HepG2 (cell line): ENCODE measurements around the gene PAPSS2. TPM values are rescaled to one million over a fixed set of nuclear protein-coding genes. Genes with fewer than 3 reads are reported as not detected.

Experiments used
- AHR ChIP-seq: IDR thresholded peaks from 2 replicates; pipeline ENCODE4 v1.6.1; 2018; ENCODE audit warnings: missing genetic modification reagents, missing compliant biosample characterization
- ATF1 ChIP-seq: IDR thresholded peaks from 2 replicates; pipeline ENCODE4 v1.6.1; 2016; ENCODE audit warnings: mild to moderate bottlenecking, control low read depth
- HOXA5 ChIP-seq: sonication (generic); formaldehyde crosslinking; IDR thresholded peaks from 2 replicates; pipeline ENCODE4 v1.4.0; 2020; ENCODE audit warnings: missing genetic modification reagents
- NBN ChIP-seq: fragments of 450-650 bp; conservative IDR thresholded peaks from 2 replicates; pipeline ENCODE4 v1.6.1; 2017
- SATB2 ChIP-seq: sonication (generic); formaldehyde crosslinking; IDR thresholded peaks from 2 replicates; pipeline ENCODE4 v1.5.0; 2020; ENCODE audit warnings: missing genetic modification reagents
- TBP ChIP-seq: sonication (generic); formaldehyde crosslinking; IDR thresholded peaks from 2 replicates; pipeline ENCODE4 v1.5.0; 2020; ENCODE audit warnings: missing genetic modification reagents
- YY1 ChIP-seq: IDR thresholded peaks from 2 replicates; pipeline ENCODE4 v1.6.1; 2011; ENCODE audit warnings: low read length, low read depth, moderate library complexity, mild to moderate bottlenecking; ENCODE audit not compliant: insufficient read depth, insufficient replicate concordance
- ZNF562 ChIP-seq: sonication (generic); formaldehyde crosslinking; IDR thresholded peaks from 2 replicates; pipeline ENCODE4 v1.8.0; 2022; ENCODE audit warnings: missing genetic modification reagents, borderline replicate concordance
- ZNF644 ChIP-seq: IDR thresholded peaks from 2 replicates; pipeline ENCODE4 v1.6.1; 2016; ENCODE audit warnings: low read depth
- ZNF777 ChIP-seq: sonication (generic); formaldehyde crosslinking; IDR thresholded peaks from 2 replicates; pipeline ENCODE4 v1.4.0; 2020; ENCODE audit warnings: missing genetic modification reagents
- polyA plus RNA-seq, 8 experiments: library from polyadenylated mRNA; depleted of rRNA in 3 of 8; stranded (reverse) in 7 of 8; unstranded in 1 of 8; fragments of >200 nt; fragmentation: Illumina TruSeq in 4 of 8; extraction: Trizol in 4 of 8; gene quantifications; 2 replicates each; pipeline versions ENCODE4 v1.2.1 to v1.2.3, GENCODE V29; 2011 to 2016; ENCODE audit warnings: low read depth in 4 of 8, missing spikeins in 1 of 8, mixed read lengths in 1 of 8; ENCODE audit not compliant: insufficient read depth in 1 of 8
- total RNA-seq, 5 experiments: library from RNA; depleted of rRNA; stranded (reverse); fragments of >200 nt; fragmentation: Illumina TruSeq; extraction: Trizol; gene quantifications; 2 replicates each; pipeline ENCODE4 v1.2.3, GENCODE V29; 2016; ENCODE audit warnings: low read depth in 1 of 5
- TF ChIP-seq, protein P1 (sequence below): sonication (generic); formaldehyde crosslinking; IDR thresholded peaks from 2 replicates; pipeline ENCODE4 v1.4.0; 2020; ENCODE audit warnings: mild to moderate bottlenecking, missing genetic modification reagents
- TF ChIP-seq, protein P2 (sequence below): IDR thresholded peaks from 2 replicates; pipeline ENCODE4 v1.6.1; 2012; ENCODE audit warnings: low read depth, low read length, improper control_type of control experiment
- TF ChIP-seq, protein P3 (sequence below): sonication (generic); formaldehyde crosslinking; IDR thresholded peaks from 2 replicates; pipeline ENCODE4 v1.9.0; 2022; ENCODE audit warnings: low read depth, missing genetic modification reagents

Gene PAPSS2
- total and polyA plus RNA-seq, 2 of the 13 experiments (the other 11 are each of a cell fraction or from before 2014, with no cell fraction given): 0.11 to 0.12 TPM

- no peak for TF ChIP-seq AHR (CRISPR knock-in tag)
- no peak for TF ChIP-seq NBN
- TF ChIP-seq SATB2 (CRISPR knock-in tag): no peak
- TF ChIP-seq, protein P1, sequence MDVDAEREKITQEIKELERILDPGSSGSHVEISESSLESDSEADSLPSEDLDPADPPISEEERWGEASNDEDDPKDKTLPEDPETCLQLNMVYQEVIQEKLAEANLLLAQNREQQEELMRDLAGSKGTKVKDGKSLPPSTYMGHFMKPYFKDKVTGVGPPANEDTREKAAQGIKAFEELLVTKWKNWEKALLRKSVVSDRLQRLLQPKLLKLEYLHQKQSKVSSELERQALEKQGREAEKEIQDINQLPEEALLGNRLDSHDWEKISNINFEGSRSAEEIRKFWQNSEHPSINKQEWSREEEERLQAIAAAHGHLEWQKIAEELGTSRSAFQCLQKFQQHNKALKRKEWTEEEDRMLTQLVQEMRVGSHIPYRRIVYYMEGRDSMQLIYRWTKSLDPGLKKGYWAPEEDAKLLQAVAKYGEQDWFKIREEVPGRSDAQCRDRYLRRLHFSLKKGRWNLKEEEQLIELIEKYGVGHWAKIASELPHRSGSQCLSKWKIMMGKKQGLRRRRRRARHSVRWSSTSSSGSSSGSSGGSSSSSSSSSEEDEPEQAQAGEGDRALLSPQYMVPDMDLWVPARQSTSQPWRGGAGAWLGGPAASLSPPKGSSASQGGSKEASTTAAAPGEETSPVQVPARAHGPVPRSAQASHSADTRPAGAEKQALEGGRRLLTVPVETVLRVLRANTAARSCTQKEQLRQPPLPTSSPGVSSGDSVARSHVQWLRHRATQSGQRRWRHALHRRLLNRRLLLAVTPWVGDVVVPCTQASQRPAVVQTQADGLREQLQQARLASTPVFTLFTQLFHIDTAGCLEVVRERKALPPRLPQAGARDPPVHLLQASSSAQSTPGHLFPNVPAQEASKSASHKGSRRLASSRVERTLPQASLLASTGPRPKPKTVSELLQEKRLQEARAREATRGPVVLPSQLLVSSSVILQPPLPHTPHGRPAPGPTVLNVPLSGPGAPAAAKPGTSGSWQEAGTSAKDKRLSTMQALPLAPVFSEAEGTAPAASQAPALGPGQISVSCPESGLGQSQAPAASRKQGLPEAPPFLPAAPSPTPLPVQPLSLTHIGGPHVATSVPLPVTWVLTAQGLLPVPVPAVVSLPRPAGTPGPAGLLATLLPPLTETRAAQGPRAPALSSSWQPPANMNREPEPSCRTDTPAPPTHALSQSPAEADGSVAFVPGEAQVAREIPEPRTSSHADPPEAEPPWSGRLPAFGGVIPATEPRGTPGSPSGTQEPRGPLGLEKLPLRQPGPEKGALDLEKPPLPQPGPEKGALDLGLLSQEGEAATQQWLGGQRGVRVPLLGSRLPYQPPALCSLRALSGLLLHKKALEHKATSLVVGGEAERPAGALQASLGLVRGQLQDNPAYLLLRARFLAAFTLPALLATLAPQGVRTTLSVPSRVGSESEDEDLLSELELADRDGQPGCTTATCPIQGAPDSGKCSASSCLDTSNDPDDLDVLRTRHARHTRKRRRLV: no peak
- TF ChIP-seq YY1: no peak
- TF ChIP-seq ATF1: no peak
- no peak for TF ChIP-seq HOXA5 (CRISPR knock-in tag)
- no peak for TF ChIP-seq TBP (CRISPR knock-in tag)
- TF ChIP-seq ZNF644: no peak
- TF ChIP-seq, protein P2, sequence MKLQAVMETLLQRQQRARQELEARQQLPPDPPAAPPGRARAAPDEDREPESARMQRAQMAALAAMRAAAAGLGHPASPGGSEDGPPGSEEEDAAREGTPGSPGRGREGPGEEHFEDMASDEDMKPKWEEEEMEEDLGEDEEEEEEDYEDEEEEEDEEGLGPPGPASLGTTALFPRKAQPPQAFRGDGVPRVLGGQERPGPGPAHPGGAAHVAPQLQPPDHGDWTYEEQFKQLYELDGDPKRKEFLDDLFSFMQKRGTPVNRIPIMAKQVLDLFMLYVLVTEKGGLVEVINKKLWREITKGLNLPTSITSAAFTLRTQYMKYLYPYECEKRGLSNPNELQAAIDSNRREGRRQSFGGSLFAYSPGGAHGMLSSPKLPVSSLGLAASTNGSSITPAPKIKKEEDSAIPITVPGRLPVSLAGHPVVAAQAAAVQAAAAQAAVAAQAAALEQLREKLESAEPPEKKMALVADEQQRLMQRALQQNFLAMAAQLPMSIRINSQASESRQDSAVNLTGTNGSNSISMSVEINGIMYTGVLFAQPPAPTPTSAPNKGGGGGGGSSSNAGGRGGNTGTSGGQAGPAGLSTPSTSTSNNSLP: no peak
- TF ChIP-seq, protein P3, sequence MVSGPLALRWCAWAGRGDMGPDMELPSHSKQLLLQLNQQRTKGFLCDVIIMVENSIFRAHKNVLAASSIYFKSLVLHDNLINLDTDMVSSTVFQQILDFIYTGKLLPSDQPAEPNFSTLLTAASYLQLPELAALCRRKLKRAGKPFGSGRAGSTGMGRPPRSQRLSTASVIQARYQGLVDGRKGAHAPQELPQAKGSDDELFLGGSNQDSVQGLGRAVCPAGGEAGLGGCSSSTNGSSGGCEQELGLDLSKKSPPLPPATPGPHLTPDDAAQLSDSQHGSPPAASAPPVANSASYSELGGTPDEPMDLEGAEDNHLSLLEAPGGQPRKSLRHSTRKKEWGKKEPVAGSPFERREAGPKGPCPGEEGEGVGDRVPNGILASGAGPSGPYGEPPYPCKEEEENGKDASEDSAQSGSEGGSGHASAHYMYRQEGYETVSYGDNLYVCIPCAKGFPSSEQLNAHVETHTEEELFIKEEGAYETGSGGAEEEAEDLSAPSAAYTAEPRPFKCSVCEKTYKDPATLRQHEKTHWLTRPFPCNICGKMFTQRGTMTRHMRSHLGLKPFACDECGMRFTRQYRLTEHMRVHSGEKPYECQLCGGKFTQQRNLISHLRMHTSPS: no peak
- TF ChIP-seq ZNF777 (CRISPR knock-in tag): no peak
- no peak for TF ChIP-seq ZNF562 (CRISPR knock-in tag)
Measured at GRCh38 chr10:87652261-87652660, 7.4 kb upstream of the PAPSS2 start (continued).
